ENCODE results near the gene TBC1D9. TPM values are rescaled to one million over a fixed set of nuclear protein-coding genes. Genes with fewer than 3 reads are reported as not detected.

TBC1D9 gene
- total and polyA plus RNA-seq, 2 of the 13 experiments (the other 11 are each of a cell fraction or from before 2014, with no cell fraction given): 11.9 to 12.2 TPM

DNA sequence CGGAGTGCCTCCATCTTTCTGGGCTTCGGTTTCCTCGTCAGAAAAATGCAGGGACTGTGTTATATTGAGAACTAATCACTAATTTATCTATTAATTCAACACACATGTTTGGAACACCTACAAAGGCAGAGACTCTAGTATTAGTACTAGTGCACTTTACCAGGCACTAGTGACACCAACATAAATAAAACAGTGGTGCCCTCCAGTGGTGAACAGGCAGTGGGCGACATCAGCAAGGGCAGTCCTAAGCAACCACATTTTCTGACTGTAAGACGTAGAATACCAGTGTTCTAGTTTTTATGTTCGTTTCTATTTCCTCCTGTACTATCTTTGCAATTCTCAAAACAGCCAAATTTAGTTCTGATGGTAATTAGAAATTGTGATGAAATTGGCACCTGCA lies 118.3 kb downstream of the TBC1D9 start (continued):
- TF ChIP-seq, protein P1, sequence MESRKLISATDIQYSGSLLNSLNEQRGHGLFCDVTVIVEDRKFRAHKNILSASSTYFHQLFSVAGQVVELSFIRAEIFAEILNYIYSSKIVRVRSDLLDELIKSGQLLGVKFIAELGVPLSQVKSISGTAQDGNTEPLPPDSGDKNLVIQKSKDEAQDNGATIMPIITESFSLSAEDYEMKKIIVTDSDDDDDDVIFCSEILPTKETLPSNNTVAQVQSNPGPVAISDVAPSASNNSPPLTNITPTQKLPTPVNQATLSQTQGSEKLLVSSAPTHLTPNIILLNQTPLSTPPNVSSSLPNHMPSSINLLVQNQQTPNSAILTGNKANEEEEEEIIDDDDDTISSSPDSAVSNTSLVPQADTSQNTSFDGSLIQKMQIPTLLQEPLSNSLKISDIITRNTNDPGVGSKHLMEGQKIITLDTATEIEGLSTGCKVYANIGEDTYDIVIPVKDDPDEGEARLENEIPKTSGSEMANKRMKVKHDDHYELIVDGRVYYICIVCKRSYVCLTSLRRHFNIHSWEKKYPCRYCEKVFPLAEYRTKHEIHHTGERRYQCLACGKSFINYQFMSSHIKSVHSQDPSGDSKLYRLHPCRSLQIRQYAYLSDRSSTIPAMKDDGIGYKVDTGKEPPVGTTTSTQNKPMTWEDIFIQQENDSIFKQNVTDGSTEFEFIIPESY (CRISPR knock-in tag; IDR thresholded peaks at IDR 0.05): peak; percentile 89
- TF ChIP-seq ZNF501 (CRISPR knock-in tag; IDR thresholded peaks at IDR 0.05) (no peak), ZNF30 (CRISPR knock-in tag; IDR thresholded peaks at IDR 0.05) (no peak), ZBTB7A (CRISPR knock-in tag; IDR thresholded peaks at IDR 0.05) (no peak), ZNF776 (CRISPR knock-in tag; IDR thresholded peaks at IDR 0.05) (no peak), NBN (conservative IDR thresholded peaks at IDR 0.05) (no peak), ZFAT (CRISPR knock-in tag; conservative IDR thresholded peaks at IDR 0.05) (no peak), CENPX (CRISPR knock-in tag; IDR thresholded peaks at IDR 0.05) (no peak), NAIF1 (CRISPR knock-in tag; IDR thresholded peaks at IDR 0.05; ENCODE audit: borderline replicate concordance) (no peak), HMGXB4 (CRISPR knock-in tag; IDR thresholded peaks at IDR 0.05; ENCODE audit: borderline replicate concordance in 1 of 2, low read depth in 1 of 2) (peak in 1 of 2 experiments; percentile 43; a peak in 1 of 4 replicates), ZNF12 (CRISPR knock-in tag; IDR thresholded peaks at IDR 0.05) (no peak), ZNF143 (CRISPR knock-in tag; IDR thresholded peaks at IDR 0.05) (no peak), ZBTB3 (CRISPR knock-in tag; IDR thresholded peaks at IDR 0.05; ENCODE audit: borderline replicate concordance, low read depth) (no peak), ZMAT5 (CRISPR knock-in tag; IDR thresholded peaks at IDR 0.05; ENCODE audit: borderline replicate concordance, low read depth) (no peak)
- TF ChIP-seq, protein P2, sequence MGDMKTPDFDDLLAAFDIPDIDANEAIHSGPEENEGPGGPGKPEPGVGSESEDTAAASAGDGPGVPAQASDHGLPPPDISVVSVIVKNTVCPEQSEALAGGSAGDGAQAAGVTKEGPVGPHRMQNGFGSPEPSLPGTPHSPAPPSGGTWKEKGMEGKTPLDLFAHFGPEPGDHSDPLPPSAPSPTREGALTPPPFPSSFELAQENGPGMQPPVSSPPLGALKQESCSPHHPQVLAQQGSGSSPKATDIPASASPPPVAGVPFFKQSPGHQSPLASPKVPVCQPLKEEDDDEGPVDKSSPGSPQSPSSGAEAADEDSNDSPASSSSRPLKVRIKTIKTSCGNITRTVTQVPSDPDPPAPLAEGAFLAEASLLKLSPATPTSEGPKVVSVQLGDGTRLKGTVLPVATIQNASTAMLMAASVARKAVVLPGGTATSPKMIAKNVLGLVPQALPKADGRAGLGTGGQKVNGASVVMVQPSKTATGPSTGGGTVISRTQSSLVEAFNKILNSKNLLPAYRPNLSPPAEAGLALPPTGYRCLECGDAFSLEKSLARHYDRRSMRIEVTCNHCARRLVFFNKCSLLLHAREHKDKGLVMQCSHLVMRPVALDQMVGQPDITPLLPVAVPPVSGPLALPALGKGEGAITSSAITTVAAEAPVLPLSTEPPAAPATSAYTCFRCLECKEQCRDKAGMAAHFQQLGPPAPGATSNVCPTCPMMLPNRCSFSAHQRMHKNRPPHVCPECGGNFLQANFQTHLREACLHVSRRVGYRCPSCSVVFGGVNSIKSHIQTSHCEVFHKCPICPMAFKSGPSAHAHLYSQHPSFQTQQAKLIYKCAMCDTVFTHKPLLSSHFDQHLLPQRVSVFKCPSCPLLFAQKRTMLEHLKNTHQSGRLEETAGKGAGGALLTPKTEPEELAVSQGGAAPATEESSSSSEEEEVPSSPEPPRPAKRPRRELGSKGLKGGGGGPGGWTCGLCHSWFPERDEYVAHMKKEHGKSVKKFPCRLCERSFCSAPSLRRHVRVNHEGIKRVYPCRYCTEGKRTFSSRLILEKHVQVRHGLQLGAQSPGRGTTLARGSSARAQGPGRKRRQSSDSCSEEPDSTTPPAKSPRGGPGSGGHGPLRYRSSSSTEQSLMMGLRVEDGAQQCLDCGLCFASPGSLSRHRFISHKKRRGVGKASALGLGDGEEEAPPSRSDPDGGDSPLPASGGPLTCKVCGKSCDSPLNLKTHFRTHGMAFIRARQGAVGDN (CRISPR knock-in tag; IDR thresholded peaks at IDR 0.05): 0 out of 2 replicates have a peak, but pooled peaks have one; percentile 1
- TF ChIP-seq, protein P3, sequence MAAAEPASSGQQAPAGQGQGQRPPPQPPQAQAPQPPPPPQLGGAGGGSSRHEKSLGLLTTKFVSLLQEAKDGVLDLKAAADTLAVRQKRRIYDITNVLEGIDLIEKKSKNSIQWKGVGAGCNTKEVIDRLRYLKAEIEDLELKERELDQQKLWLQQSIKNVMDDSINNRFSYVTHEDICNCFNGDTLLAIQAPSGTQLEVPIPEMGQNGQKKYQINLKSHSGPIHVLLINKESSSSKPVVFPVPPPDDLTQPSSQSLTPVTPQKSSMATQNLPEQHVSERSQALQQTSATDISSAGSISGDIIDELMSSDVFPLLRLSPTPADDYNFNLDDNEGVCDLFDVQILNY (CRISPR knock-in tag; conservative IDR thresholded peaks at IDR 0.05): no peak
- TF ChIP-seq, protein P4, sequence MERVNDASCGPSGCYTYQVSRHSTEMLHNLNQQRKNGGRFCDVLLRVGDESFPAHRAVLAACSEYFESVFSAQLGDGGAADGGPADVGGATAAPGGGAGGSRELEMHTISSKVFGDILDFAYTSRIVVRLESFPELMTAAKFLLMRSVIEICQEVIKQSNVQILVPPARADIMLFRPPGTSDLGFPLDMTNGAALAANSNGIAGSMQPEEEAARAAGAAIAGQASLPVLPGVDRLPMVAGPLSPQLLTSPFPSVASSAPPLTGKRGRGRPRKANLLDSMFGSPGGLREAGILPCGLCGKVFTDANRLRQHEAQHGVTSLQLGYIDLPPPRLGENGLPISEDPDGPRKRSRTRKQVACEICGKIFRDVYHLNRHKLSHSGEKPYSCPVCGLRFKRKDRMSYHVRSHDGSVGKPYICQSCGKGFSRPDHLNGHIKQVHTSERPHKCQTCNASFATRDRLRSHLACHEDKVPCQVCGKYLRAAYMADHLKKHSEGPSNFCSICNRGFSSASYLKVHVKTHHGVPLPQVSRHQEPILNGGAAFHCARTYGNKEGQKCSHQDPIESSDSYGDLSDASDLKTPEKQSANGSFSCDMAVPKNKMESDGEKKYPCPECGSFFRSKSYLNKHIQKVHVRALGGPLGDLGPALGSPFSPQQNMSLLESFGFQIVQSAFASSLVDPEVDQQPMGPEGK (CRISPR knock-in tag; IDR thresholded peaks at IDR 0.05): no peak

Measured in HepG2 (cell line).